ENCODE data around the gene HIP1R.

HIP1R gene

GRCh38 chr12:122864894-122865253 lies 29.6 kb downstream of the HIP1R start:
- H3K4me3 ChIP-seq (ENCODE audit: low read depth, low read length), result no peak overlapping the region
- TF ChIP-seq CTCF (IDR thresholded peaks at IDR 0.05; ENCODE audit: borderline replicate concordance, insufficient read depth, low read depth, low read length), result no peak

GRCh38 chr12:122865268-122866231 lies 30.3 kb downstream of the HIP1R start:
- H3K4me3 ChIP-seq (ENCODE audit: low read depth, low read length), result no peak overlapping the region
- TF ChIP-seq CTCF (IDR thresholded peaks at IDR 0.05; ENCODE audit: borderline replicate concordance, insufficient read depth, low read depth, low read length), result peak; percentile 59; the same call in 1 of the 2 replicates

- no peak for TF ChIP-seq CTCF (IDR thresholded peaks at IDR 0.05; ENCODE audit: borderline replicate concordance, insufficient read depth, low read depth, low read length)
- H3K4me3 ChIP-seq (ENCODE audit: low read depth, low read length), result no peak overlapping the region
These were observed 31.1 kb downstream of the HIP1R start for GRCh38 chr12:122866379-122866778.

- H3K4me3 ChIP-seq (ENCODE audit: low read depth, low read length), result no peak overlapping the region
- TF ChIP-seq CTCF (IDR thresholded peaks at IDR 0.05; ENCODE audit: borderline replicate concordance, insufficient read depth, low read depth, low read length), result no peak
These were observed 31.8 kb downstream of the HIP1R start for GRCh38 chr12:122866950-122867607.

- no peak overlapping the region for H3K4me3 ChIP-seq (ENCODE audit: low read depth, low read length)
- TF ChIP-seq CTCF (IDR thresholded peaks at IDR 0.05; ENCODE audit: borderline replicate concordance, insufficient read depth, low read depth, low read length), result peak; percentile 34; the same call in 1 of the 2 replicates
These were observed 32.6 kb downstream of the HIP1R start for GRCh38 chr12:122867691-122868461.

- TF ChIP-seq CTCF (IDR thresholded peaks at IDR 0.05; ENCODE audit: borderline replicate concordance, insufficient read depth, low read depth, low read length), result no peak
- H3K4me3 ChIP-seq (ENCODE audit: low read depth, low read length), result no peak overlapping the region
These were observed 33.4 kb downstream of the HIP1R start for GRCh38 chr12:122868471-122869177.

Data from GM12875 (cell line).